Stimulated activated CD8-positive, alpha-beta memory T cell treated with anti-CD3 and anti-CD28 coated beads, Interleukin-12 subunit alpha, Interleukin-12 subunit beta, amount 100 ng/mL, for 24 hours (primary cell): ENCODE data around the gene MAGEF1.

Experiments
- DNase-seq: peaks from one replicate; pipeline ENCODE4 v3.0.0-alpha.2; 2020; ENCODE audit errors: extremely low read depth

Gene MAGEF1

DNA sequence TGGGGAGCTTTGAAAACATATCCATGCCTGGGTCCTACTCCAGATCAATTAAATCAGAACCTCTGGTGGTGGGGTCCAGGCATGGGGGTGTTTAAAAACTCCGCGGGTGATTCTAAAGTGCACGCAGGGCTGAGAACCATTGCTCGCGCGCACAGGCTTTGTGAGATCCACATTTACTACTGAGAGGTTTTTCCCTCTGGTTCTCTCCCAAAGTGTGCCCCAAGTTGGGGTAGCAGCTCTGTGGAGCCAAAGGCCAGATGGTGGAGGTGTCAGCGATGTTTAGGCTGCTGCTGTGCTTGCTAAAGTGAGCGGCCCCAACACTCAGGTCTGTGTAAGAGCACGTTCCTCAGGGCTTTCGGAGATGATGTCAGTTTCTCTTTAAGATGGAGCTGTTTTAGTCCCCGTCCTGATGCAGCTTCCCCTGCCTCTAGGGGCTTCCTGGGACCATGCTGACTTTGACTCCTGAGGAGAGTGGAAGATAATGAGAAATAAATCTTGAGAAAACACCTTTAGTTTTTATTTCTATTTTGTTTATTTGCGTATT lies 13.4 kb upstream of the MAGEF1 start:
- no peak for DNase-seq

DNA sequence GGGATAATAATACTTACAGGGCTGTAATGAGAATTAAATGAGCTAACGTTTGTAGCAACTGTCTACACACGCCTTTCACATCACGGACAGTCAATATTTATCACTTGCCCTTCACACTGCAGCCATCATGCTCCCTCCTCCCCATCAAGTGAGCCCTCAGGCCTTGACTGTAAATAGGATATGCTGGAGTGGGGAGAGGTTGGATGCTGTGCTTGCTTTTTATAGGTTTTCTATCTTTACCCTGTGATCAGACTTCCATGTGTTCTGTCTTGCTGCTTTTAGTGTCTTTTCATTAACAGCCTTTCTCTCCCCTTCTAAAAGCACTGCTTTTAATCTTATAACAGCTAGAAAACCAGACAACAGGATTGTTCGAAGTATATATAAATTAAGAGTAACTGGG lies 12.8 kb upstream of the MAGEF1 start:
- no peak for DNase-seq

DNA sequence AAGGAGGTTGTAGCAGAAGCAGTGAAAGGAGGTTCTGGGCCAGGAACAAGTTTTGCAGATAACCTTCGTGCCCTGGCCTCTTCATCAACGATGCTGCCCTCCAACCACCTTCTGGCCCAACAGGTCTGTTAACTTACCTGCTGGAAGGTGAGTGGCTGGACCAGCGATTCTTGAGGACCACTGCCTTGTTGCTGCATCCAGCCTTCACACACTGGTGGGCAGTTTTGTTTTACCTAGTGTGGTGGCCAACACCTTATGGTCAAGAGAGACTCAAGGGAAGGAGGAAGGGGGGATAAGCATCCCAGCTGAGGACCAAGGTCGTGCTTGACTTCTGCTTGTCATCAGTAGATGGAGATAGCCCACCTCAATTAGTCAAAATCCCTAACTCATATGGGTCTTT lies 7.8 kb upstream of the MAGEF1 start:
- no peak for DNase-seq

DNA sequence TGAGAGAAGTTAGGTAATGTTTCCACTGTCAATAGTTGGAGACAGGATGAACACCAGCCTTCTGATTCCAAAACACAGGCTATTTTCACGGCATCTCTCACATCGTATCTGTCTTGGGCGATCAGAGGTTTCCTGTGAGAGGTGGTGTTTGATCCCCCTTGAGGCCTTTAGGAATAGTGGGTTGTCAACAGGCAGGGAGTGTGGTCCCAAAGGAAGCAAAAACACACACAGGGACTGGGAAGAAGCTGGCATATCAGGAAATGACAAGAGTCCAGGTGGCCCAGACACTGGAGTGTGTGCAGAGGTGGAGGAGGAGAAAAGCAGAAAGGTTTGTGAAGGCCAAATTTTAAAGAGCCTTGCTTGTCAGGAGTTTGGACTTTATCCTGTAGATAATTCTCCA lies 6.6 kb upstream of the MAGEF1 start:
- DNase-seq = no peak

DNA sequence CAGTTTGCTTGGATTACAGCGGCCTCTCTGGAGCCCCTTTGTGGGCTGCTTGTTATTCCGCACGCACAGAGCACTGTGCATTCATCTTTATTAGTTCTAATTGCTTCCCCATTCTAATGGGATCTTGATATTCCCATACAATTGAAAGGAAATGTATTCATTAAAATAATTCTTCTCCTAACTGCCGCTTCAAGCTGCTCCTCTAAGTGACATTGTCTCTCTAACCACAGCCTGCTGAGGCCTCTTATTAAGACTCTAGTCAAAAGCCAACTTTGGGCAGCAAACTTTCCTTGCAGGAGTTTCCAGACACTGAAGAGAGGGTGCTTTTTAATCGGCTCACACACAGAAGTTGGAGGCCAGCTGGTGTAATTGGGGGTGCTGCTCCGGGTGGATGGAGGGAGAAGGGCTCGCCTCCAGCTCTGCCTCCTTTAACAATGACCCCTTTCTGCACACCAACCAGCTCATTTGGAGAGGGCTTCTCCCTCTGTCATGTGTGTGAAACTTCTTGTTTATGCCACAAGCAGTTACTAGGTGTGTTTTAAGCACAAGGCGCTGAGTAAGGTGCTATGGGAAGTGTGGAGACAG lies 5.6 kb upstream of the MAGEF1 start:
- no peak for DNase-seq

DNA sequence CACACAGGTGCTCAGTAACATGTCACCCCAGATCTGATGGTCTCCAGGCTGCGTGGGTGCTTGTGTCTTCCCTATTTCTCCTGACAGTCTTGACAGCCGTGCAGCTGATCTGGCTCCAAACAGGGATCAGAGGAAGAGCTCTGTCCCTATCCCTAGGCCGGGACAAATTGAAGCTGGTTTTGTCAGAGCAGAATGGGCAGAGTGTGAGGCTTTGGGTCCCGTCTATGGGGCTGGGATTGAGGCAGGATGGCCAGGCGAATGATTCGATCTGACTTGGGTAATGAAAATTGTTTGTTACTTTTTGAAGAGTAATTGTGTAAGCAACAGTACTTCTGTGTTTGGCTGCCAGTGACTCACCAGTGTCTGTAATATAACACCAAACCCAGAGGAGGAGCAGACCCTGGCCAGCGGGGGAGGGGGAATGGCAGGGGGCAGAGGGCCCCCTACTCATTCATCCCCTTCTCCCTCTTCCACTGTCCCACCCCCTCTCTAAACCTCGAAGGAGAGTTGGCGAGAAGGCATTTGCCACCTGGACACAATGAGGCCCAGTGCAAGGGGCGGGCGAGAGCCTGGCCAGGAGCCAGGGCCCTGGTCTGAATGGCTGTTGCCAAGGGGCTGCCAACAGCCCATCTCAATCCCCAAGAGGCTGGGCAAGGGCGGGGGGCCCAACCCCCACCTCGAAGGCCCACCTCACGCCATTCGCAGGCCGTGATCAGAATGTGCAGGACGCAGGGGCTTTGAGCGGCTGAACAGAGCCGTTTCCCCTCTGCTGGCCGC lies 4.9 kb upstream of the MAGEF1 start:
- no peak for DNase-seq

DNA sequence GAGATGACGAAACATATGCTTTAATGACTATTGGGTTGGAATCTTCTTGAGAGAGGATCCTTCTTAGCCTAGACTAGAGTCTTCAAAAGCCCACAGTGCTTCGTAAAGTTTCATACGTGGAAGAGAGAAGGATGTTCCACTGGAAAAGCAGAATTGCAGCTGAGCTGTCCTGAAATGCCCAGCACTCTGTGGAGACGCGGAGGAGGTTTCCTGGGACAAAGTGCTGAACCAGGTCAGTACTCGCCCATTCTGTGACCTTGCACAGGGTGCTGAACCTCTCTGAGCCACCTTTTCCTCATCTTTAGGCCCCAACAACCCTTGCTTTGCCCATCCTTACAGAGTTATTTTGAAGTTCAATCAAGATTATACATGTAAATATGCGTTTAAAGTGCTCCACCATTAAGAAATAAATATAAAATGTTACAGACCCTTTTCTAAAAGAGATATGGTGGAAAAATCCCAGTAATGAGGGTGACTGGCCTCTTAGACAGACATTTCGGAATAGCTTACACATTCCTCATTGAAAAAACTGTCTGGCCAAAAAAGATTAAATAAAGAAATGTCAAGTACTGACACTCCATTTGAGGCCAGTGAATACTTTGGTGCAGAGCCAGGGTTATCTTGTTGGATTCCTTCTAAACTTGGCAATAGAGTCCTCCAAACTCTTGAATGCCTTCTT lies 4.2 kb upstream of the MAGEF1 start:
- DNase-seq = no peak

DNA sequence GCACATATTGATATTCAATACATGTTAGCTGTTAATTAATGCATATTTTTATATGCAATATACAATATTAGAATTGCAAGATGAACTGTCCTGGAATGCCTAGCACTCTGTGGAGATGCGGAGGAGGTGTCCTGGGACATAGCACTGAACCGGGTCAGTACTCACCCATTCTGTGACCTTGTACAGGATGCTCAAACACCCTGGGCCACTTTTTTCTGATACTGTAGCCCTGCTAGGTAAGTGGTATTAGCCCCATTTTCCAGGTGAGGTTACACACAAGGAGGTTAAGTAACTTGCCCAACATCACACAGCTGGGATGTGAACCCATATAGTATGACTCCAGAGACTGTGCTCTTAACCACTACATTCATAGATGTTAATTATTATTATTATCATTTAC lies 1.7 kb upstream of the MAGEF1 start:
- DNase-seq = no peak

DNA sequence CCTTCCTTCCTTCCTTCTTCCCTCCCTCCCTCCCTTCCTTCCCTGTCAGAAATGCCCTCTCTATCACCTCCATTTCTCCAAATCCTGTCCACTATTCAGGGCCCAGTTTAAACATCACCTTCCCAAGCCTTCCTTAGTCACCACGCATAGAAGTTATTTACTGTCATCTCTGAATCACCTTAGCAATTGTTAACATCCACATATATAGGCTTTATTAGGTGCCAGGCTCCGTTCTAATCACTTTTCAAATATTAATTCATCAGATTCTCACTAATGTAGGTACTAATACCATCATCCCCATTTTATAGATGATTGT lies 1.1 kb upstream of the MAGEF1 start:
- DNase-seq = no peak

DNA sequence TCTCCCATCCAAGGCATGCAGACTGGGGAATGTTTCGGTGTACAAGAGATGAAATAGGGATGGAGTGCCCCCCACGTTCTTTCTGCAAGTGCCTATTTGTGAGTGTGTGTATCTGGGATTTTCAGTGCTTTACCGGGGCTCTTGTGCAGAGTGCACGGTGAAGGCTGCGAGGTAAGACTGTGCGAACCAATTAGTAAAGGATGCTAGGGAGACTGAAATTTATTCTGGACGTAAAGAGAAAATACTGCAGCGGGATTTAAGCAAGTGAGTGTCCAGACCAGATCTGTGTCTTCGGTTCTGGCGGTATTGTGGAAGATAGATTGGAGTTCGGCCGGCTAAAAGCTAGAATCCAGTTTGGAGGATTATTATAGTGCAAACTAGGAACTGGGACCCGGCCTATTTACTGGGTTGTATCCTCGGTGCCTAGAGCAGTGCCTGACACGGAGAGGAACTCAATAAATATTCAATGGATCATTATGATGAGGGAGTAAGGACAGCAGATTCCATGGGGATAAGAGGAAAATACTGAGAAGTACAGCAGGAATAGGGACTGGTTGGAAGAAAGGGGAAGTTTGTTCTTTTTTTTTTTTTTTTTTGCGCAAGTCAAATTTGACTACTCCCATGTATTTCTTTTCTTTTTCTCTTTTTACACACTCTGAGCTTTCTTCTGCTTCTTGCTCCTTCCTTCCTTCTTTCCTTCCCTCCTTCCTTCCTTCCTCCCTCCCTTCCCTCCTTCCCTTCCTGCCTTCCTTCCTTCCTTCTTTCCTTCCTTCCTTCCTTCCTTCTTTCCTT lies 580 bp upstream of the MAGEF1 start:
- DNase-seq = no peak

DNA sequence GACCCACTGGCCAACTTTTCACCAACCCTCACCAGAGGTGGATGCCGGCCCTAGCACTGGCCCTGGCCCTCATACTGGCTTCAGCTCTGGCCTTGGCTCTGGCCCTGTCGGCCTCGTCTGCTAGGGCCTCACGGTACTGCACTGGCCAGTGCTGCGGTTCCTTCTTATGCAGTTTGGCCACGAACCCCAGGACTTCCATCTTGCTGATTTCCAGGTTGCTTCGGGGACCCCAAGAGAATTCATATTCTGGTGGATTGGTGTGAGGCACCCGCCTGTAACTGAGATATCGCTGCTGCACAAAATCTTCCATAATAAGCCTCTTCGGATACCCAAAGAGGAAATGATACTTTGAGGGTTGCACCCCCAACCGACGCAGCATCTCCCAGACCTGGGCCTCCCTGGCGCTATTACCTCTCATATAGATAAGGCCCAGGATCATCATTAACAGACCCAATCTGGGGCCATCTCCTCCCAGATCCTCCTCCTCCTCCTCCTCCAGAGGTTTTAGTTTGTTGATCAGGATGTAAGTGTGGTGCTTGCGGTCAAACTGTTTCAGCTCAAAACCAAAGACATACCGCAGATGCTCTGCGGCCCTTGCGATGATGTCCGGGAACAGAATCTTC lies 883 bp downstream of the MAGEF1 start:
- no peak for DNase-seq

DNA sequence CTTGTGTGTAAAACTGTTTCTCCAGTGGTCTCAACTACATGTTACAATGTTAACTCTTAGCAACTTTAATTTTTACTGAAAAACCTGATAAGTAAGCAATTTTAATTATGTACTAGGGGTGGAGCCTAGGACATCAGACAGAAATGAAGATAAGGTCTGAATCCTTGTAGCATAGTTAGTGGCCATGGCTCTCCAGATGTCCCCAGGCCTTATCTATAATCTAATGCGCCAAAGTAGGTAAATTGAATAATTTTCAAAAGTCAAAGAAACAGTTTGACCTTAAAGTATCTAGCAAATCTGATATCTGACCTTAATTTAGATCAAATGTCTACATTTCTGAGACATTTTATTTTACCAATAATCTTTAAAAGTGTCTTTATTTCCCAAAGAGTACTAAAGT lies 8.2 kb downstream of the MAGEF1 start:
- no peak for DNase-seq

DNA sequence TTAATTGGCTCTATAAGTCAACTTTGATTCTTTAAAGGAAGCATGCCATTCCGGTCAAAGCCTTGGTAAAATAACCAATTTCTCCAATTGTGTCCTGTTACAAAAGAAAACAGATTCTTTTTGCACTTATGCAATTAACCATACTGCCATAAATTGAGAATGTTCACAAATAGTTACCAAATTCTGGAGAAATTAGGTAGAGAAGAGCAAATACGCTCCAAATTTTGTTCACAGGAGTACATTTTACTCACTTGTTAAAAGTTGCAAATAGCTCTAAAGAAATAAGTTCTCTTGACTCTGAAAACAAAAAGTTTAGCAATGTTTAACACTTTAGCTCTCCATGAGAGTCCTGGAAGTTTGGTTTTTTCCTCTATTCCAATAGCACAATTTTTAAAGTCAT lies 11.1 kb downstream of the MAGEF1 start:
- no peak for DNase-seq

DNA sequence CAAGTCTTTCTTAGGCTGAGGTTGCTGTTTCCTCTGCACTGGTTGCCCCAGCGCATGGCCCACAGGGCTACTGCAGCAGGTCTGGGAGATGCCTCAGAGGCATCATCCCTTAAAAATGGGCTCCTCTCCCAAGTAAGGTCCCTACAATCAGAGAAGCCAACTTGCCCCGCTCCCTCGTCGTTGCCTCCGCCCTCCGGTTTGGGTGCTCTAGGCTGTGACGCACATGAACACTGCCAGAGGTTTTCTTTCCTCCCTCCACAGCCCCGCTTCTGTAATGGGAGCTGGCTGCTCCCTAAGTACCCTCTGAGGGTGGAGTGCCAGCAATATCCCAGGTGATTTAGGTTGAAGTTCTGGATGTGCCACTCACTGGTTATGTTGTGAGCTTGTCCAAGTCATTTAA lies 14.0 kb downstream of the MAGEF1 start:
- no peak for DNase-seq

DNA sequence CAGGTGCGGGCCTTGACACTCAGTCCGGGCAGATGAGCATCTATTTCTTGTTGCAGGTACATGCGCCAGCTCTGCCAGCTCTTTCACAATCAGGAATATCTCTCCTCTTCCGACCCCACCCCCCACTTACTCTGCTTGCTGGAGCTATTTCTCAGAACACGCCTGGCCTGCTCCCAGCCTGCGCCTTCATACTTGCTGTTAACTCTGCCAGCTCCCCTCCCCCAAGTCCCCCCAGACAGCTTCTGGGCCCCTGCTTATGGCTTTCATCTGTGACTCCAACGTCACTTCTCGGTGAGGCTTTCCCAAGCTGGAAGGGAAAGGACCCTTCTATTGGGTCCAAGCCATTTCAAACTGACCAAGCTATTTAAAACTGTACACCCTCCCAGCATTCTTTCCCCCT lies 15.2 kb downstream of the MAGEF1 start:
- no peak for DNase-seq

DNA sequence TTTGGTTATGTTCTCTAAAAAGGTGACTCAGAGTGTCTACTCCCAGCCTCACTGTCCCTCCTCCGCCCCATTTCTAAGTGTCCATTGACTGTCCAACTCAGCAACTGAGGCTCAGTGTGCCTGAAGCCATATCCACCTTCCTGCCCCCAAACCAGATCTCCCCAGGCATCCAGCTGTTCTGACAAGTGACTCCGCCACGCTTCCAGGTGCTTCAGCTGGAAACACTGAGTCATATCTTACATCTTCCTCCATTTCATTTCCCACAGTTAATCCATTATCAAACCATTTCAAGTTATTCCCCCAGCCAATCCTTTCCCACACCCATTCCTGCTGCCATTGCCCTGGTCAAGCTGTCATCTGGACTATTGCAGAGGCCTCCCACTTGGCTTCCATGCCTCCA lies 17.1 kb downstream of the MAGEF1 start:
- DNase-seq = no peak

DNA sequence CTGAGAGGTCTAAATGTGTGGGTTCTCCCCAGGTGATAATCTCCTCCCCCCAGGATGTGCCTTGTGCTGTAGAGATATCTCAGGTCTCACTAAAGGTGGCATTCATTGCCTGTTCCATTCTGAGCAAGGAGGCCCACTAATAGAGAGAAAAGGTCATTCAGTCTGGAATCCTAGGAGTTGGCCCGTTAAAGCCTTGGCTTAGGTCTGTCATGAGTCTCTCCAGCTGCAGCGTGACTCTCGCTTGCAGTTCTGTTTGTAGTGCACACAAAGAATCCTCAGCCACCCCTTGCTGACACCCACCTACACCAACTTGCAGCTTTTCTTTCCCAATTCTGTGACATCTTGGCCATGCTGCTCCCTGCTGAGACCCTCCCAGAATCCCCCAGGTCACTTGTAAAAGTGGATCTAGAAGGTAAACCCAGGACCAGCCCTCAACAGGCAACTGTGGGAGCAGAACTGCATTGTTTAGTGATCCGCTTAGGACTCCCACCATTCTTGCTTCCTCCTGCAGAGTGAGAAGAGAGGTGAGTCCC lies 17.7 kb downstream of the MAGEF1 start:
- DNase-seq = no peak

DNA sequence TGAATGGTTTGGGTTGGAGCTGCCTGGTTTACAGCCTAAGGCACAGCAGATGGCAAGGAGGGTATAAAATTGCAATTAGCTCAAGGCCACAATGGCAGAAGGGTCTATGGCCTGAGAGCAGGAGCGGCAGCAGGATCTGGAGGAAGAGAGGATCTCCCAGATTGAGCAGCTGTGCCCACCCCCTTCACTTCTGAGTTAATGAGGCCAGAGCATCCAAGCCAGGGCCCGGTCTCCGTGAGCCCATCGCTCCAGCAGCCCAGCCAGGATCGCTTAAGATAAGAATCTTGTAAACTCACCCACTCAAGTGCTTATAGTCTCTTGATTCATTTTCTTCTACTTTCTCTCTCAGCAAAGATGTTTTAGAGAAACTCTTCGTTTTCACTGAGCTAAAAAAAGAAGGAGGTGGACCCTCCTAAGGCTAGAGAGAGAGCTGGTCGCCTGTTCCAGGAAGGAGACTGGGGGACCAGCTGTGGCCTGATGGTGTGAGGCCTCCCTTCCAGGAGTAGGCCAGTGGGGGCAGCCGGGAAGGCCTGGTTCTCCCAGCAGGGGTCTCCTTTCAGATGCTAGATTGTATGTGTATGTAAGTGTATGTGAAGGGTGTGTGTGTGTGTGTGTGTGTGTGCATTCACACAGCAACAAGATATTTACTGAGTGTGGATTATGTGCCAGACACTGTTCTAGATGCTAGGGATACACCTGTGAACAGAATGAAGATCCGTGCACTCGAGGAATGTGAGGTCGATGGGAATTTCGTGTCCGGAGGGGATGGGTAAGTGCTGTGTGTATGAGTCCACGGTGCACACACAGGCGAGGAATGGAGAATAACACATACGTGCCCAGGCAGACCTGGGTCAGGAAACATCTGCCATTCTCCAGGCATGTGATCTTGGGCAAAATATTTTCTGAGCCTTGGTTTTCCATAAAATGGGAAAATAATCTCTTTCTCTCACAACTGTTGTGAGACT lies 18.6 kb downstream of the MAGEF1 start:
- no peak for DNase-seq

DNA sequence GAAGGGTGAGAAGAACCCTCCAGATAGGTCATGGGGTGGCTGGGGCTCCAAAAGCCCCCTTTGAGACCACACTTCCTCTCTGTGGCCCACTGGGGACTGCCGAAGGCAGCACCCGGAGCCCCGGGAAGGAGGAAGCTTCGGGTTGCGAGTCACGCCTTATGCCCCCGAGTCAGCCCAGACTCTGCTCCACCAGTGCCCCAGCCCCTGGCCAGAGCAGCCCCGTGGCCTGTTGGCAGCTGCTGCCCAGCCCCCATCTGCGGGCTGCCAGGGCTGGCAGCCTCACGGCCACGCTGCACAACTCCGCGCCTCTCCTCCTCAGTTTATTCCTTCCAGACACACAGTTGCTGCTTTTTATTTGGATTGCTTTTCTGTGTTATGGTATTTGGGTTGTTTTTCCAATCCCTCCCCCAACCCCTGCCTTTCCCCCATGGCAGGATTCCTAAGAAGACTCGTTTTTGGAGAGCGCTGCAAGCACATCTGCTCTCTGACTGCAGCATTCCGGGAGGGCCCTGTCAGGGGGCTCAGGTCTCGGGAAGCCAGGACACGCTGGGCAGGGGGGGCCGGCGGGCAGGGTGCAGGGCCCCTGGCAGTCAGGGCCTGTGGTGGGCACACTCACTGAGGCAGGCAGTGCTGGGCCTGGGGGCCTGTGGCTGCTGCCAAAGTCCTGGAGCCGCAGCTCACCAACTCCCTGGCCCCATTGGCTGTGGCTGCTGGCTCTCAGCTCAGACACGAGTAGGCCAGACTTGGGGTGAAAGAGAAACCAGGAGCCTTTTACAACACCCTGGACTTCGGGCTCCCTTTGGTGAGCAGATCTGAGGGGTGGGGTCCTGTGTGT lies 20.2 kb downstream of the MAGEF1 start:
- no peak for DNase-seq
